GM21381 (cell line): ENCODE data around the gene CPT2.

Experiments
- ATAC-seq: cut with Tn5 transposase; IDR thresholded peaks from one replicate; pipeline ENCODE4 v1.9.1; 2021; ENCODE audit warnings: mild to moderate bottlenecking, moderate library complexity; ENCODE audit not compliant: unreplicated experiment

Gene CPT2

DNA sequence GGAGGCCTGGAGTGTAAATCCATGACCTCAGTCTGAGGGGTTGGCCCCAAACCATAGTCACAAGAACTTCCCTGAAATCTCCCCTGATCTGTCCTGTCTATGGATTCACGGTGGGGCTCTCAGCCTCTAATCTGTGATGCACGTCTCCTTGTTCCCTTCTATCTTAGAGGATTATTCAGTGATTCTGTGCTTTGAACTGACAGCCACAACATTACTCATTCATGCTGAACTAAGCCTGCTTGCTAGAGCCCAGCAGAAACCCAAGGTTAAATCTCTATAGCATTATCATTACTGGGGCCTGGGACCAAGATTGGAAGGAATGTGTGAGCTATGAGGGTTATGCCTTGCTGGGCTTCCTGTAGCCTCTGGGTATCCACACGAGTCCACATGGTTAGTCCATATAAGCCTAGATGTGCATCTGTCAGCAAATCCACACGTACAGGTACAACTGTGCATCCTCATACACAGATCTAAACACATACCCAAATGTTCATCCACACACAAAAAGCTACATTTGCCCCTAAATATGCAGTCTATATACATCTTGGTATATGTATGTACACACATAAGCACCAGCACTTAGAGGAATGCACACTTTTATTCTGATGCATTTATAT, 64.1 kb downstream of the CPT2 start:
- ATAC-seq: no peak

DNA sequence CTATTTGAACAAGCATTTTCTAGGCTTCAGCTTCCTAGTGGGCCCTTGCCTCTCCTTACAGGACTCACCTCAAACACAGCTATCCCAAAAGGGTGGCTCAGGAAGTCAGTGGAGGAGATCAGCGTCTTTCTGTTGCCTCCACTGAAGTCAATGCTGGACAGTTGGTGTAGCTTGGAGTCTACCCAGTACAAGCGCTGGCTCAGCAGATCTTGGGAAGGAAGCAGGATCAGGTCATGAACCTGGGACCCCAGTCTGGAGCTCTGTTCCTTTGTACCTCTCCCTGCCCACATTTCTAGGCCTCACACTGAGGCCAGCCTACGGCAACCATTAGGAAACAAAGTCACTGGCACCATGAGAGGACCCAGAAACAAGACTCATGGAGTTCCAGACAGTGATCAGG, 65.4 kb downstream of the CPT2 start:
- no peak for ATAC-seq
